ENCODE results near the gene ADGRB3.
"Not testable (repeated sequence)": the region's sequence is repeated elsewhere in the genome, so short reads cannot be mapped to it uniquely, and the experiment has no call there.

The ADGRB3 gene

GRCh38 chr6:68947721-68948120 is 312.6 kb downstream of the ADGRB3 start:
- DNase-seq (ENCODE audit: low spot score): no peak

GRCh38 chr6:68951270-68951669 is 316.2 kb downstream of the ADGRB3 start:
- no peak for DNase-seq (ENCODE audit: low spot score)

- DNase-seq (ENCODE audit: low spot score): no peak
Observed at GRCh38 chr6:68958327-68958726, 323.2 kb downstream of the ADGRB3 start.

GRCh38 chr6:68967549-68968300 is 332.6 kb downstream of the ADGRB3 start:
- peak; percentile 59 for DNase-seq (ENCODE audit: low spot score)

GRCh38 chr6:68968301-68968649 is 333.2 kb downstream of the ADGRB3 start:
- DNase-seq (ENCODE audit: low spot score): no peak

GRCh38 chr6:68973066-68973465 is 338.0 kb downstream of the ADGRB3 start:
- no peak for DNase-seq (ENCODE audit: low spot score)

- DNase-seq (ENCODE audit: low spot score): no peak
Observed at GRCh38 chr6:68975064-68975463, 340.0 kb downstream of the ADGRB3 start.

GRCh38 chr6:68975816-68976215 is 340.7 kb downstream of the ADGRB3 start:
- DNase-seq (ENCODE audit: low spot score): no peak

GRCh38 chr6:68976260-68976659 is 341.2 kb downstream of the ADGRB3 start:
- DNase-seq (ENCODE audit: low spot score): no peak

- peak; percentile 9 for DNase-seq (ENCODE audit: low spot score)
Observed at GRCh38 chr6:68978411-68978810, 343.3 kb downstream of the ADGRB3 start.

GRCh38 chr6:68981668-68982067 is 346.6 kb downstream of the ADGRB3 start:
- DNase-seq (ENCODE audit: low spot score): not testable (repeated sequence)

GRCh38 chr6:68988698-68989097 is 353.6 kb downstream of the ADGRB3 start:
- no peak for DNase-seq (ENCODE audit: low spot score)

- DNase-seq (ENCODE audit: low spot score): no peak
Observed at GRCh38 chr6:68990317-68990716, 355.2 kb downstream of the ADGRB3 start.

- no peak for DNase-seq (ENCODE audit: low spot score)
Observed at GRCh38 chr6:68993911-68994310, 358.8 kb downstream of the ADGRB3 start.

- no peak for DNase-seq (ENCODE audit: low spot score)
Observed at GRCh38 chr6:68994521-68994920, 359.4 kb downstream of the ADGRB3 start.

- peak; percentile 0 for DNase-seq (ENCODE audit: low spot score)
Observed at GRCh38 chr6:69005199-69005598, 370.1 kb downstream of the ADGRB3 start.

- no peak for DNase-seq (ENCODE audit: low spot score)
Observed at GRCh38 chr6:69007781-69008180, 372.7 kb downstream of the ADGRB3 start.

GRCh38 chr6:69012211-69012610 is 377.1 kb downstream of the ADGRB3 start:
- no peak for DNase-seq (ENCODE audit: low spot score)

GRCh38 chr6:69012876-69013275 is 377.8 kb downstream of the ADGRB3 start:
- DNase-seq (ENCODE audit: low spot score): no peak

- no peak for DNase-seq (ENCODE audit: low spot score)
Observed at GRCh38 chr6:69018906-69019305, 383.8 kb downstream of the ADGRB3 start.

GRCh38 chr6:69019832-69020231 is 384.8 kb downstream of the ADGRB3 start:
- DNase-seq (ENCODE audit: low spot score): no peak

- no peak for DNase-seq (ENCODE audit: low spot score)
Observed at GRCh38 chr6:69022993-69023392, 387.9 kb downstream of the ADGRB3 start.

- DNase-seq (ENCODE audit: low spot score): no peak
Observed at GRCh38 chr6:69026243-69026642, 391.2 kb downstream of the ADGRB3 start.

- no peak for DNase-seq (ENCODE audit: low spot score)
Observed at GRCh38 chr6:69026715-69027114, 391.6 kb downstream of the ADGRB3 start.
